ENCODE measurements around the gene INPP4B.

INPP4B gene

GRCh38 chr4:142383354-142383753 lies 462.7 kb downstream of the INPP4B start:
- Histone ChIP-seq H4K20me1 (ENCODE audit: insufficient read depth, low read length) (no peaks in the 10 kb centered on the region), H3K9ac (ENCODE audit: low read depth, low read length) (no peak overlapping the region), H2AFZ (ENCODE audit: low read depth, low read length) (no peak overlapping the region), H3K79me2 (ENCODE audit: insufficient read depth, low read length) (peaks cover 73% of the 10 kb centered on the region), H3K4me2 (ENCODE audit: insufficient read depth, low read length) (no peak overlapping the region), H3K4me1 (ENCODE audit: insufficient read depth, low read length) (peaks cover 5% of the 10 kb centered on the region; the same call in 1 of the 2 replicates), H3K4me3 (ENCODE audit: low read depth in 1 of 2, low read length in 2 of 2) (no peak overlapping the region), H3K27me3 (ENCODE audit: insufficient read depth, low read length, poor library complexity) (no peaks in the 10 kb centered on the region), H3K9me3 (ENCODE audit: insufficient read depth, low read length, severe bottlenecking) (no peaks in the 10 kb centered on the region), H3K36me3 (ENCODE audit: insufficient read depth, low read length) (peaks cover 2% of the 10 kb centered on the region; the same call in 1 of the 2 replicates), H3K27ac (ENCODE audit: low read length) (no peak overlapping the region)
- no peak for DNase-seq
- TF ChIP-seq EZH2 (IDR thresholded peaks at IDR 0.05; ENCODE audit: borderline replicate concordance, low read depth, low read length, severe bottlenecking), result no peak
- no peak for TF ChIP-seq CTCF (IDR thresholded peaks at IDR 0.05; ENCODE audit: borderline replicate concordance, extremely low read depth, low read length, poor library complexity, severe bottlenecking)
- no peak for ATAC-seq (ENCODE audit: insufficient read depth, low read depth)

GRCh38 chr4:142380052-142380602 lies 466.0 kb downstream of the INPP4B start:
- Histone ChIP-seq H3K36me3 (ENCODE audit: insufficient read depth, low read length) (no peaks in the 10 kb centered on the region; the same call in 1 of the 2 replicates), H3K4me3 (ENCODE audit: low read depth in 1 of 2, low read length in 2 of 2) (no peak overlapping the region), H4K20me1 (ENCODE audit: insufficient read depth, low read length) (no peaks in the 10 kb centered on the region), H3K4me1 (ENCODE audit: insufficient read depth, low read length) (peaks cover 18% of the 10 kb centered on the region), H3K4me2 (ENCODE audit: insufficient read depth, low read length) (no peak overlapping the region), H2AFZ (ENCODE audit: low read depth, low read length) (no peak overlapping the region), H3K27ac (ENCODE audit: low read length) (no peak overlapping the region), H3K79me2 (ENCODE audit: insufficient read depth, low read length) (peaks cover 76% of the 10 kb centered on the region), H3K9me3 (ENCODE audit: insufficient read depth, low read length, severe bottlenecking) (no peaks in the 10 kb centered on the region), H3K27me3 (ENCODE audit: insufficient read depth, low read length, poor library complexity) (no peaks in the 10 kb centered on the region), H3K9ac (ENCODE audit: low read depth, low read length) (no peak overlapping the region)
- DNase-seq (no peak), ATAC-seq (ENCODE audit: insufficient read depth, low read depth) (no peak)
- TF ChIP-seq EZH2 (IDR thresholded peaks at IDR 0.05; ENCODE audit: borderline replicate concordance, low read depth, low read length, severe bottlenecking) (no peak), CTCF (IDR thresholded peaks at IDR 0.05; ENCODE audit: borderline replicate concordance, extremely low read depth, low read length, poor library complexity, severe bottlenecking) (no peak)

- H3K4me1 ChIP-seq (ENCODE audit: insufficient read depth, low read length), result peaks cover 18% of the 10 kb centered on the region
- DNase-seq (no peak), ATAC-seq (ENCODE audit: insufficient read depth, low read depth) (peak; percentile 70)
- no peaks in the 10 kb centered on the region for H3K27me3 ChIP-seq (ENCODE audit: insufficient read depth, low read length, poor library complexity)
- H3K4me2 ChIP-seq (ENCODE audit: insufficient read depth, low read length), result no peak overlapping the region
- H3K79me2 ChIP-seq (ENCODE audit: insufficient read depth, low read length), result peaks cover 74% of the 10 kb centered on the region
- no peak overlapping the region for H3K27ac ChIP-seq (ENCODE audit: low read length)
- TF ChIP-seq EZH2 (IDR thresholded peaks at IDR 0.05; ENCODE audit: borderline replicate concordance, low read depth, low read length, severe bottlenecking), result no peak
- no peak for TF ChIP-seq CTCF (IDR thresholded peaks at IDR 0.05; ENCODE audit: borderline replicate concordance, extremely low read depth, low read length, poor library complexity, severe bottlenecking)
- no peaks in the 10 kb centered on the region for H4K20me1 ChIP-seq (ENCODE audit: insufficient read depth, low read length)
- H2AFZ ChIP-seq (ENCODE audit: low read depth, low read length), result no peak overlapping the region
- H3K4me3 ChIP-seq (ENCODE audit: low read depth in 1 of 2, low read length in 2 of 2), result no peak overlapping the region
- H3K36me3 ChIP-seq (ENCODE audit: insufficient read depth, low read length), result no peaks in the 10 kb centered on the region; the same call in 1 of the 2 replicates
- no peaks in the 10 kb centered on the region for H3K9me3 ChIP-seq (ENCODE audit: insufficient read depth, low read length, severe bottlenecking)
- no peak overlapping the region for H3K9ac ChIP-seq (ENCODE audit: low read depth, low read length)
Measured at GRCh38 chr4:142379277-142380051, 466.6 kb downstream of the INPP4B start.

Measured in DND-41 (cell line).